Activated naive CD4-positive, alpha-beta T cell (primary cell): ENCODE results near the gene PKD1L1.
"Not testable (repeated sequence)": the region's sequence is repeated elsewhere in the genome, so short reads cannot be mapped to it uniquely, and the experiment has no call there.

Experiments
- DNase-seq, 4 experiments: peaks; one replicate each; lab custom pipeline; 2025; lab: John Stamatoyannopoulos, UW

Gene PKD1L1

DNA sequence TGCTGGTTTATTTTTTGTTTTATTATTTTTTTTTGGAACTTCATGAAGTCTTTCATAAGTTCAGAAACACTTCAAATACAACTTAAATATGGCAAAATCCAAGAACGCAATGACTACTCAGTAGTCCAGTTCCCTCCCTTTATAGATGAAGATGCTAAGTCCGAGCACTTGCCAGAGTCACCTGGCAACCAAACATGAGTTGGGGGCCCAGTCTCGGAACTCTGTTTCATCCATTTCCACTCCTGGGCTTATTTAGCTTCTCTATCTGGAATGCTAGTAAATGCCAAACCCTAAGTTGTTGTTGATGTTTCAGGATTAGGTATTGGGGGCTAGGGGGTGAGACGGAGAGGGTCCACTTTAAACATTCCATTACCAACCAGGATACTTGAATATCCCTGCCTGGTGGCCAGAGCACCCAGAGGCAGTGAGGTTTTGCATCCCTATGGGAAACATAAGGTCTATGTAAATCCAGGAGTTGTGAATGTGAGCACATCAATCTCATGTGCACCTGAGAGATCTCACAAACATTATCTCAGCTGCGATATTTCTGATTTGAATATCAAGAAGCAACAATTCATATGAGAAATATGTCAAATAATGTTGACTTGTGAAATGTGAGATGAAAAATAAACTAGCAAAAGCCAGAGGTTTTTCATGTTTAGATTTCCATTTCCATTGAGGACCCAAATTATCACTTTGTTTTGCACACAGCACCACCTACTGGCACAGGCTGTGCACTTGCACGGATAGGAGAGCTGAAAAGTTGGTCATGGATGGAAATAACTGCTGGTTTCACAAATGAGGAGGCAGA is 129.3 kb downstream of the PKD1L1 start:
- DNase-seq = peak in 1 of 4 experiments; percentile 1

DNA sequence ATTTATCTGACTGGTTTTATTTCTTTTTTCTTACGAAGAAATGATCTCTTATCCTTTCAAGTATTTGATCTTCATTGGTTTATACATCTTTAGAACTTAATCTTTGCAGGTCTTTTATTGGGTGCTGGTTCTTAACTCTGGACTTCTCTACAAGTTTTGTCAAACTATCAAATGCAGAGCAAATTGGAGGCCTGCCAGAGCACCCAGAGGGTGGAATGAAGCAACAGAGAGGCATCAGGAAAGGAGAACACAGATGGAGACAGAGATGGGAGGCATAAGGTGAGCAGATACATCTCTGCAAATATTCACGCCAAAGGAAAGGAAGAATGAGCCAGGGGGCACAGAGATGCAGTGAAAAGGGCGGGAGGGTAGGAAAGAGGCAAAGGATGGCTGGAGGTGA is 130.3 kb downstream of the PKD1L1 start:
- no peak for DNase-seq

DNA sequence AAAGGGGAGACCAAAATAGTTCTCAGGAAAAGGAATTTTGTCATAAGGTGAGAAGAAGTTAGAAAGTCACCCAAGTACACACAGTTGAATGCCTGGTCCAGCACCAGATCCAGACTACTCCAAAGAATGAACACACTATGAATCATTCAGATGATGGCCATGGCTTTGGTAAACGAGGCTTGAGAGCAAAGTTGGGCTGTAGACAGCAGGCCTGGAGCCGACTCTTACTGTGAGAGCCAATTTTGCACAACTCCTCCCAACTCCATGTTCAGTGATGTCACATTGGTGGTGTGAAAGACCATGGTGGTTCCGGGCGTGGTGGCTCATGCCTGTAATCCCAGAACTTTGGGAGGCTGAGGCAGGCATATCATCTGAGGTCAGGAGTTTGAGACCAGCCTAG is 131.6 kb downstream of the PKD1L1 start:
- DNase-seq = no peak

DNA sequence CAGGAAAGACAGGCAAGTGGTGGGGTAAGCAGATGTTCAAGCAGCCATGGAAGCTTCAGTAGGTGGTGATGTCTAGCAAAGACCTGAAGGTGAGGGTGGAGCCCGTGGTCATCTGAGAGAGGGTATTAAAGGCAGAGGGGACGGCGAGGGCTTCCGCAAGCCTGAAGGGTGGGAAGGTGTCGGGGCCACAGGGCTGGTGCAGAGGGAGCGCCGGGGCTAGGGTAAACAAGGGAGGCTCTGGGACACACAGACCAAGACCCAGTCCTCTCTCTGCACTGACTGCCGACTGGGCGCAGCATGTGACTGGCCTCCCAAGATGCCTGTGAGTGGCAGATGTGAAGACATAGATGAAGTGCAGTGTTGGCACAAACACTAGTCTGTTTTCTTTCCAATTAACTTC is 132.4 kb downstream of the PKD1L1 start:
- DNase-seq = no peak

DNA sequence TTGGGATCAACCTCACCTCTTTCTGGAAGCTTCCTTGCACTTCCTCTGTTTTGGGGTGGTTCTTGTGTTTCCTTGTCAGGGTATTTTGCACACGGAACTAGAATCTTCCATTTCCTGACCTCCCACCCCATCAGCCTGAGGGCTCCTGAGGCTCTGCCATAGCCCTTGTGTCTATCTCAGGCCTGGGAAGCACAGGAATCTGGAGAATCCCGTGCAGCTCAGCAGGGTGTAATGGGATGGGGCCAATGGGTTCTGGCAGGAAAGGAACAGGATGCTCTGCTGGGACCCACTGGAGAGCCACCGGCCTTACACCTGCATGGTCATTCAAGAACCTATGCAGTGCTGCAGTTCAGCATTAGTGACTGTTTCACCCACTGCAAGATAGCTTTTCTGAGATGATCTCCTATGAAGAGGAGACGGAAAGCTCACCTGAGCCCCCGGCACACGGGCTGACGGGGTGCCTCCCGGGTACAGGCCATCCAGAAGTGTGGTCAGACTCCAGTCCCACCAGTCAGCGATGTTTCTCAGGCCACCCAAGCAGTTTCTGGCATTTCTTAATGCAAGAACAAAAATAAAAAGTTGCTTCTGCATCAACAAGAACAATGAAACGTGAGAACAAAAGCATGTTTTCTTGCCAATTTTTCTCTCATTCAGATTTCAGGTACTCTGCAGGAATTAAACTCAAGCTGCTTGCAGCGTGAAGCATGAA is 133.2 kb downstream of the PKD1L1 start:
- DNase-seq = no peak

DNA sequence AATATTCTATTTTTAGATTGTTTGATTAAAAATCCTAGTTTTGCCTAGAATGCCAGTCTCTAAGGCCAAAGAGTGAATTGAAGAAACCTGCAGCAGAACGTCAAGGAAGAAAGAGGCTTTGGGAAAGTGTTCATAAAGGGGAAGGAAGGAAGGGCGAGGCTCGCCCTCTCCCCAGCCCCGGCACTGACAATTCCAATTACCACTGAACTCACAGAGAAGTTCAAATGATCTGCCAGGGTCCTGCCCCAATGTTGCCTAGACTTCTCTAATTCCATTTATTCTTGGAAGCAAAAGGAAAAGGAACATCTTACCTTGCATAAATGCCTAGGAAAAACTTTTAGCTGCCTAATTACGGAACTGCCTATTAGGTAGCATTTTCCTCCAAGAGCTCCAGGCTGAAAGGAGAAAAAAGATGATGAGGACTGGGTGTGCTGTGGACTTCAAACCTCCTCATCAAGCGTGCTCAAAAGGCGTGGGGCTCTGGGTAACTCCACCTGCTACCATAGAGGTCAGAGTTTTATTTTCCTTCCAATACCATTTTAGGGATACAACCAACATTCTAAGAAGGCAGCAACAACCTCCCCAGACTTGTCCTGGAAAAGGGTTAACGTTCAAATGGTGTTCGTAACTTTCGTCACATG is 134.5 kb downstream of the PKD1L1 start:
- DNase-seq = no peak

DNA sequence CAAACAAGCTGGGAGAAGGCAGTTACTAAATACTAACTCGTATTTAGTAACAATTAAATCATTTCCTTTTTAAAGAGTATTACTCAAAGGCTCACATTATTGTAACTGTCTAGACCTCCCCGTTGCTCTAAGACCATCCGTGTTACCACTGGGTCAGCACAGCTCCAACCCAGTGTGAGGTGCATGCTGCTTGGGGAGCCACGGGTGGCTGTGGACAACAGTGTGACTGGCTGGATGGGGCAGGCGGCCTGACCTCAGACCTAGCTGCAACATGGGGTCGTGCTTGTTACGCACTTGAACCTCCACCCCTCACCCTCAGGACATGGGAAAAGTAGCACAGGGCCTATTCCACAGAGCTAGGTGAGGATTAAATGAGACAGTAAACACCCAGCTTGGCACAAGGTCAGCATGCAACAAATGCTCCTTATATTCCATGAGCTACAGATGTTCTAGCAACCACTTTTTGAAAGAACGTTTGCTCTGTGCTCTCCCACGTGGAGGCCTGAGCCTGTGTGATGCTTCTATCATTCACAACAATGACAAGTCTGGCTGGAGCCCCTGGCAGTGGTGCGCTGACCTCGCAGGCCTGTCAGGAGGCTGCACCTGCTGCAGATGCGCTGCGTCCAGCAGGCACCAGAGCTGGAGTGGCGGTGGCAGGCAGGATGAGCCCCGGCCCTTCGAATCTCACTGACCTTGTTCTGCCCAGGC is 135.7 kb downstream of the PKD1L1 start:
- DNase-seq = no peak

DNA sequence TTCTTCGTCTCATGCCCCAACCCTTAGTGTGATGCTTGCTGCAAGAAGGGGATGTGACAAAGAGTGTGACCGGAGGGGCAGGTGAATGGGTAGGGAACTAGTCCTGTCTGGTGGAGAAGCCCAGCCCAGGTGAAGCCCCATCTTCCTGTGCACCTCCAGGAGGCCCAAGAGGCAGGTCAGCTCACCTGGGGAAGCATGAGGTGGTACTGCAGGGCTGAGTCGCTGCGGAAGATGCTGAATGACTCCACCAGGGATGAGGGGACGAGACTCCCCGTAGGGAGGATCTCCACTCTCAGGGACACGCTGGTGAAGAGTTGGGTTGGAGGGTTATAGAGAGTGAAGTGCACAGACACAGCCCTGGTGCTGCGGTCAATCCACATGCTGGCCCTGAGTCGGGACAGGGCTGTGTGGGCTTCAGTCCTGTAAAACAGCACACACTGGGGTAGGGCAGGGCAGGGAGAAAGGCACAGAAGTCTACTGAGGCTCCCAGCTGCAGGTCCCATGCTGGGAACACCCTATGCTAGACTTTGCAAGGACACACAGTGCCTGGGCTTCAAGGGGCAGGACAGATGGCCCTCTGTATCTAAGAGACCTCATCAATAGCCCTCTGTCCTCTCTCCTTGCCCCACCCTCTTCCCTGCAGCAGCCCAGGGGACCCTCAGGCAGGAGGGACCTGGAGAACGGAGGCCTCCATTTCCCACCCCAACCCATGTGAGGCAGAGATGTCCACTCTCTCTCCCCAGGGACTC is 136.5 kb downstream of the PKD1L1 start:
- DNase-seq = no peak

DNA sequence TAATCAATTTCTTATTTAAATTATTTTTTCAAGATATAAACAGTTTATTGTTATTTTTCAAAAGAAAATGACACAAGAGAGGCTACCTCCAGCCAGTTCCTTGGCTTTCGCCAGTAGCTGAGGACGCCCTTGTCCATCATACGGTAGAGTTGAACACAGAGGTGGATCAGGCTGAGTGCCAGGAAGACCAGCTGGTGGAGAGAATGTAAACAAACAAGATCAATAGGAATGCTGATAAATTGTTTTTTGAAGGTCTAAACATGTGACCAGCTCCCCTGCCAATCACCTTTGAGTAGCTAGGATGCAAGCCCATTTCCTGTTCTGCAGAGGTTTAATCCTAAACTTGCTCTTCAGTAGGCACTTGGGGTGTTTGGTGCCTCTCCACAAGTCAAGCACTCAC is 138.9 kb downstream of the PKD1L1 start:
- DNase-seq = no peak

DNA sequence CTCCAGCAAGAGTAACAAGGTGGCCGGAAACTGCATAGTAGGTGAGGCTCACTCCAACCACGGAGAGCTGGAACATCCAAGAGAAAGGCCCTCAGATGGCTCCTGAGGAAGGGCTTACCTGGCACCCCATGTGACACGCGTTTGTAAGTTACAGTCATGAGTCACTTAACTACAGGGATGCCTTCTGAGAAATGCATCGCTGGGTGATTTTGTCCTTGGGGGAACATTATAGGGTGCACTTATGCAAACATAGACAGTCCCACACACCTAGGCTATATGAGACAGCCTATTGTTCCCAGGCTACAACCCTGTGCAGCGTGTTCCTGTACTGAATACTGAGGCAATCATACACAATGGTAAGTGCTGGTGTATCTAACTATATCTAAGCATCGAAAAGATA is 139.9 kb downstream of the PKD1L1 start:
- DNase-seq = no peak

DNA sequence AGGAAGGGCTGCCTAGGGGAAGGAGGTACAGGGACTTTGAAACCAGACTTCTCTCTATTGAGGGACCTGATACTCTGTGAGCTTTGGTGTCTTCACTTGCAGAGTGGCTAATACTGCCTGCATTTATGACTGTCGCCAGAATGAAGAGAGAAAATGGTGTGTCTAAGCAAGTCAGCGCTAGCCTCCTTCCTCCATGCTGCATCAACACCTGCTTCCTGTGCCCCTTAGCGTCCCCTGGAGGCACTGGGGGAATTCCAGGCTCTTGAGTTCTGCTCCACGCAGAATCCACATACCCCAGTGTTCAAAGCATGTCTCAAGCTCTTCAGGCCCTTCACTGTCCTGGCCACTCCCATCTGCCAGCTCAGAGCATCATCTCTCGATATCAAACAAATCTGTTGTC is 140.5 kb downstream of the PKD1L1 start:
- no peak for DNase-seq

DNA sequence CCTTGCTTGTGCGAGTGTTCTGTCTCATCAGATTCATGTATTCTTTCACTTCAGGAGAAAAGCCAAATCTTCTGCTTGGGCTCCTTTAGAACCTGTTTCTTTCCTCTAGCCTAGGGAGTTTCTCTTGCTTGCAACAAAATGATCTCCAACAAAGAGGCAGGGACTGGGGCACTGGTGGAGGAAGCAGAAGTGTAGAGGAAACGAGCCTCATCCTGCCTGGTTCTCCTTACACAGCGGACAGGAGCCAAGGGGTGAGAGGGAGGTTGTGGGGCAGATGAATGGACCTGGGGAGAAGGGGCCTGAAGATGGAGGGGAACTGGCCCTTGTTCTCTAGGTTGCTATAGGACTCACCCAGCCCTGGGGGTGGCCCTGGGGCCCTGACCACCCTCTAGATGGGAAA is 141.1 kb downstream of the PKD1L1 start:
- no peak for DNase-seq

DNA sequence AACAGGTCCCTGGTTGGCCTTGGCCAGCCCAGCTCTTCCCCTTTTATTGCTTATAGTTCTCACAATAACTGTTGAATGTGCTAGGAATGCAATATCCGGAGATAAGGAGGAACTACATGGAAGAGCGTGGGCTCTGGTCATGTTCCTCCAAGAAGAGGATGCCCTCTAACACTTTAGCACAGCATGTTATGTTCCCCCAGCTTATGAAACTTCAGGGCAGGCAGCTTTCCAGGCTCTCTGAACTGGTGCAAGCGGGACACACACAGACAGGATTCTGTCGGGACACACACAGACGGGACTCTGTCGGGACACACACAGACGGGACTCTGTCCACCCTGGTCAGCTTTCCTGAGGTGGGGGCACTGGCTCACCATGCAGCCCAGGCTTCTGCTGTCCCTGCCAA is 141.6 kb downstream of the PKD1L1 start:
- no peak for DNase-seq

DNA sequence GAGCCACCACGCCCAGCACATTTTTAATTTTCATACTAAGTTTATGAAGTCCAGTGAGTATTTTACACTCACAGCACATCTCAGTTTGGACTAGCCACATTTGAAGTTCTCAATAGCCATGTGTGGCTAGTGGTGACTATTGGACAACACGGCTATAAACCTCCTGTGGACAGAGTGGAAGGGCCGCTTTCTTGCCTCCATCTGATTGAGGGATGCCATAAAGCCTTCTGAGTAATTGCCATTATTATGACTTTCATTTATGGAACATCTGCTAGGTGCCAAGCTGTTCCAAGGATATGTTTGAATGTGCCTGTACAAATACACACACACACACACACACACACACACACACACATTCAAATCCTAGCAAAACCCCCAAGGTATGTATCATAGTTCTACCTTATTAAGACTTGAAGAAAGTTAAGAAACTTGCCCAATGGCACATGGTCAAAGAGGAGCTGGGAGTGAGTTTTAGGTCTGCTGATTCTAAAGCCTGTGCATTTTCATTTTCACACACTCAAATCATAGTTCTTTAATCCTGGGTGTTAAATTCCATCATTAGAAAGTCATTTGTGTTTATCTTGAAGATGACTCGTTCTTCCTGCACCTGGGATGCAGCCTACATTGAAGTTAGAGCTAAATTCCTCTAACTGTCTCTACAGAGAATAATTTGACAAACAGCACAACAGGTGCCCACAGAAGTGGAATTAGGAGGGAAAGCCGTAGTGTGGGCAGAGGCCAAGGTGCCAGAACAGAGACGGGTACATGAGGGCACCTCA is 143.3 kb downstream of the PKD1L1 start:
- no peak for DNase-seq

DNA sequence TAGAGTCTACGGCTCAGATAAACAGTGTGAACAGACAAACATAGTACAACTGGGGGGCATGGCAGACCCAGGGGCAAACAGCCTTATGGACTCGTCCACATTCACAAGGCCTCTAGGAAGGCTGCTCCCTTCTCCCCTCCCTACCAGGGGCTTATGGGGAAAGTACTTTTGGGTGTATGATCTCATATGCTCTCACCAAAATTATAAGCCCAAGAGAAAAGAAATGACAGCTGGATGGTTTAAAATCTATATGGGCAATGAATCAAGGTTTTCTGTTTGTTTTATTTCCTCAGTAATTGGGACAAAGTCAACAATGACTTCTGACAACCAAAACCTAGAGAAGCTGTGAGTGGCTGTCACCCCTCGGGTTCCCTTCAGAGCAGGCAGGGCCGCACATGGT is 144.4 kb downstream of the PKD1L1 start:
- no peak for DNase-seq

DNA sequence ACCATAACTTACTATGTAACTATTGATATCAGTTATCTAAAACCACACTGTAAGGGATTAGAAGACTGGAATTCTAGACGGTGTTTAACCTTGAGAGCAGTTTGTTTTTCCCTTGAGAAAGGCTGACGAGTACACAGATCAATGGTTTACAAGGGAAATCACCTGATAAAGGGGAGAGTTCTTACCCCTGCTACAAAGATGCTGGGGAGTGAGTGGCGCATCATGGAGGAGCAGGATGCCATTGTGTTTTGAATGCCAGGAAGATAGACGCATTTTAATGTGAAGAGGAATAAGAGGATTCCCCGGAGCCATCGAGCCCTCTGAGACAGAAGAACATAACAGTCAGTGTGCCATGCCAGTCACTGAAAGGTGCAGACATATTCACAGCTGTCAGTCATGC is 145.2 kb downstream of the PKD1L1 start:
- no peak for DNase-seq

DNA sequence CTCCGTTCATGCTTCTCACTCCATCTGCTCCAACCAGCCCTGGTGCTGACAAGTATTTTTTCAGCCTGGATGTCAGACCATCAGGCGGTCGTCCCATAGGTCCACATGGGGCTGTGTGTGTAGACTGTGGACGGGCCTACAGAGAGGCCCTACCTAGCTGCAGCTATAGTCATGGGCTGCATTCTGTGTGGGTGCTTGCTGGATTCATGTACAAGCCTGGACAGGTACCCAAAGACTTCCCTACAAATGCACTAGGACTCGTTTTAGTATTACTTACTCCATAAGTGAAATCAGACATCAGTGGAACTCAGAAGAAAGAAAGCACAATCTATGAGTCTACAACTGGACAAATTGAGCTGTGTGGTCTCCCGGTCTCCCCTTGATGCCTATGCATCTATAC is 146.8 kb downstream of the PKD1L1 start:
- no peak for DNase-seq

DNA sequence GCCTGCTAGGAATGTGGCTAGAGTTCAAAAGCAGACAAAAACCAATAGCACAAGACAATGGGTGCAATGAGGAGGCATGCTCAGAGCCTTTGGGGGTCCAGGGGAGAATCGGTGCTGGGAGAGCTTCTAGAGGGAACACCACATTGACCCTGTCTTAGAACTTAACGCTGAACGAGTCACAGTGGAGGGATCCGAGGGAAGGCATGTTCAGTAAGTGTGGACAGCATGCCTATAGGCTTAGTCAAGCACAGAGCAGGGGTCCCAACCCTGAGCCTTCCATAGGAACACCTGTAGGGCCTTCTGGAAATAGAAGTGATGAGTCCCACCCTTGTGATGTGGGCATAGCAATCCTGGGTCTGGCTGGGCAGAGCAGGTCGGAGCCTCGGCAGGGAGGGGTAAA is 148.7 kb downstream of the PKD1L1 start:
- DNase-seq = no peak

DNA sequence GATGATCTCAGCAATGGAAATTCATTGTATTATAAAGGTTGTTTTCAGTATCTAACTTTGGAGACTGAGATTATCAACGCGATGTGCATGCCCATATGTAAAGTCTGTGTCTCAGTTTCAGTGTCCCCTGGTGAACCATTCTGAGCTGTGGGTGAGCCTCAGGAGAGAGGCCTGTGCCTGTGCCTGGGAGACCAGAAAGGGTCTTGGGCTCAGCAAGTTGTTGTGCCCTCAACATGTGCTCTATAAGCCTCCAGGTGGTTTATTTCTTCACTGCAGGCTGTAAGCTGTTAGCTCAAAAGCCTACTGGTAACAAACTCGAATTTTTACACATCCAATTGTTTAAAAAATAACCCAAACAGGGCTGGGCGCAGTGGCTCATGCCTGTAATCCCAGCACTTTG is 151.9 kb downstream of the PKD1L1 start:
- DNase-seq = no peak

DNA sequence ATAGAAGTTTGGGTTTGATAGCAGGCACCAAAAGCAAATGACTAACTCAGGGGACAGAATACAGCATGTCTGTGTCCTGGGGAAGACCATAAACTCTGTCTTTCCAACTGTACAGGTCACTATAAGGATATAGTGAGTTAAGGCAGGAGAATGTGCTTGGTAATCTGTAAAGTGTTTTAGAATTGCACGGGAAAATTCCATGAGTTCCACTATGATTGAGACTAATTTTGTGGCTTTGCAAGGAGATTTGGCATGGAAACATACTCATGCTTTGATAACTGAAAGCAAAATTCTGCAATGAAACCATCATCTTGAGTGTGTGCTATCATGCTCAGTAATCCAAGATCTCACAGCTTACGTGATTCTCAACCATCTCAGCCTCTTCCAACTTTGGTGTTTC is 152.6 kb downstream of the PKD1L1 start:
- no peak for DNase-seq

DNA sequence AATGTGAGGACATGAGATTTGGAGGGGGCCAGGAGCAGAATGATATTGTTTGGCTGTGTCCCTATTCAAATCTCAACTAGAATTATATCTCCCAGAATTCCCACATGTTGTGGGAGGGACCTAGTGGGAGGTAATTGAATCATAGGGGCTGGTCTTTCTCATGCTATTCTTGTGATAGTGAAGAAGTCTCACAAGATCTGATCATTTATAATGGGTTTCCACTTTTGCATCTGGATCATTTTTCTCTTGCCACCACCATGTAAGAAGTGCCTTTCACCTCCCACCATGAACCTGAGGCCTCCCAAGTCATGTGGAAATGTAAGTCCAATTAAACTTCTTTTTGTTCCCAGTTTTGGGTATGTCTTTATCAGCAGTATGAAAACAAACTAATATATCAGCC is 153.1 kb downstream of the PKD1L1 start:
- DNase-seq = not testable (repeated sequence)
